ENCODE data around the gene UBXN6. TPM values are rescaled to one million over a fixed set of nuclear protein-coding genes. Genes with fewer than 3 reads are reported as not detected.

The UBXN6 gene
- total RNA-seq, 1 experiment from 2014 or later = 34.1 TPM

DNA sequence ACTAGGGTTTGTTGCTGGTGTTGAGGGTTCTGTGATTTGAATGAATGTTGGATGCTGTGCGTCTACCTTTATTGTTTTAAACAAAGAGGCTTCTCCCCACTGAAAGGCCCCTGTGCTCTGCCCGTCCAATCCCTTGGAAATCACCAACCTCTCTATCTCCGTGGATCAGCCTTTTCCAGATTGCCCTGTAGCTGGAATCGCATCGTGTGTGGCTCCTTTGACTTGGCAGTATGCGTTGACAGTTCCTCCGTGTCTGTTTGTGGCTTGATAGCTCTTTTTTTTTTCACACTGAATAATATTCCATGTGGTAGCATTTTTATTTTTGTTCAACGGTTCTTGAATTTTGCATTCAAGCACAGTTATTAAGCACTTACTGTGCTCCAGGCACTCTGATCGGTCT lies 23.2 kb downstream of the UBXN6 start:
- H2BK12ac ChIP-seq (ENCODE audit: insufficient read length, low read depth, low read length) = no peak overlapping the region
- no peaks in the 10 kb centered on the region for H3K9me3 ChIP-seq (ENCODE audit: control insufficient read depth, low read depth, low read length)
- no peak overlapping the region for H3K9ac ChIP-seq (ENCODE audit: extremely low read depth, insufficient read length, low read length)
- no peaks in the 10 kb centered on the region for H3K23me2 ChIP-seq (ENCODE audit: insufficient read length, low read depth, low read length, poor library complexity, severe bottlenecking)
- H3K9me3 Mint-ChIP-seq = no peaks in the 10 kb centered on the region
- no CpG with 5 or more reads among the region's 9 CpGs for WGBS (ENCODE audit: extremely low coverage, insufficient read length, low lambda C conversion rate)
- no peak overlapping the region for H3K4ac ChIP-seq (ENCODE audit: low read depth, low read length)
- H3K23ac ChIP-seq (ENCODE audit: insufficient read length, low read depth, low read length) = no peak overlapping the region
- H3K4me1 ChIP-seq (ENCODE audit: insufficient read depth, low read length) = no peaks in the 10 kb centered on the region
- H3K79me1 ChIP-seq (ENCODE audit: insufficient read depth, low read depth, low read length, poor library complexity, severe bottlenecking) = peaks cover 7% of the 10 kb centered on the region
- peak overlapping the region in 1 of 3 experiments; percentile 44; a peak in 1 of 7 replicates for H3K27ac Mint-ChIP-seq
- H3K4me1 Mint-ChIP-seq = peaks cover 0 to 4% of the 10 kb centered on the region in 2 experiments; a peak in 2 of 4 replicates
- no peak overlapping the region for H3K18ac ChIP-seq (ENCODE audit: insufficient read length, low read depth, low read length)
- no peak overlapping the region for H3K56ac ChIP-seq (ENCODE audit: insufficient read length, low read depth, low read length)
- H3K4me2 ChIP-seq (ENCODE audit: insufficient read depth, insufficient read length, low read length) = no peak overlapping the region
- H3K27me3 ChIP-seq (ENCODE audit: insufficient read depth, low read length) = no peaks in the 10 kb centered on the region
- no peak overlapping the region for H4K5ac ChIP-seq (ENCODE audit: insufficient read length, low read depth, low read length)
- no peak overlapping the region for H2AK5ac ChIP-seq (ENCODE audit: insufficient read length, low read length)
- H3T11ph ChIP-seq (ENCODE audit: low read length) = no peak overlapping the region
- H4K8ac ChIP-seq (replicated peaks; ENCODE audit: insufficient read length, low read depth, low read length) = no peak overlapping the region
- no peaks in the 10 kb centered on the region for H4K20me1 ChIP-seq (ENCODE audit: control insufficient read depth, insufficient read depth, insufficient read length)
- H2BK120ac ChIP-seq (ENCODE audit: low read depth, low read length, poor library complexity, severe bottlenecking) = no peak overlapping the region
- H2AFZ ChIP-seq (ENCODE audit: low read length) = no peak overlapping the region
- no peak overlapping the region for H2BK20ac ChIP-seq (ENCODE audit: low read depth, low read length, poor library complexity, severe bottlenecking)
- no peaks in the 10 kb centered on the region for H3K27me3 Mint-ChIP-seq (ENCODE audit: low read depth)
- peaks cover 3% of the 10 kb centered on the region; the same call in 1 of the 2 replicates for H3K79me2 ChIP-seq (ENCODE audit: insufficient read depth, low read length)
- TF ChIP-seq, protein P1, sequence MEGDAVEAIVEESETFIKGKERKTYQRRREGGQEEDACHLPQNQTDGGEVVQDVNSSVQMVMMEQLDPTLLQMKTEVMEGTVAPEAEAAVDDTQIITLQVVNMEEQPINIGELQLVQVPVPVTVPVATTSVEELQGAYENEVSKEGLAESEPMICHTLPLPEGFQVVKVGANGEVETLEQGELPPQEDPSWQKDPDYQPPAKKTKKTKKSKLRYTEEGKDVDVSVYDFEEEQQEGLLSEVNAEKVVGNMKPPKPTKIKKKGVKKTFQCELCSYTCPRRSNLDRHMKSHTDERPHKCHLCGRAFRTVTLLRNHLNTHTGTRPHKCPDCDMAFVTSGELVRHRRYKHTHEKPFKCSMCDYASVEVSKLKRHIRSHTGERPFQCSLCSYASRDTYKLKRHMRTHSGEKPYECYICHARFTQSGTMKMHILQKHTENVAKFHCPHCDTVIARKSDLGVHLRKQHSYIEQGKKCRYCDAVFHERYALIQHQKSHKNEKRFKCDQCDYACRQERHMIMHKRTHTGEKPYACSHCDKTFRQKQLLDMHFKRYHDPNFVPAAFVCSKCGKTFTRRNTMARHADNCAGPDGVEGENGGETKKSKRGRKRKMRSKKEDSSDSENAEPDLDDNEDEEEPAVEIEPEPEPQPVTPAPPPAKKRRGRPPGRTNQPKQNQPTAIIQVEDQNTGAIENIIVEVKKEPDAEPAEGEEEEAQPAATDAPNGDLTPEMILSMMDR (conservative IDR thresholded peaks at IDR 0.05) = no peak
- H3K4me3 Mint-ChIP-seq = no peak overlapping the region
- H3K14ac ChIP-seq (ENCODE audit: insufficient read depth, low read length) = no peak overlapping the region
- no peak overlapping the region for H3K27ac ChIP-seq (ENCODE audit: insufficient read length, low read depth, low read length)
- H3K36me3 Mint-ChIP-seq (ENCODE audit: insufficient read depth in 1 of 3, low read depth in 3 of 3) = peaks cover 77 to 99% (median 96%) of the 10 kb centered on the region in 3 experiments
- H2BK5ac ChIP-seq (ENCODE audit: insufficient read length, low read length) = no peak overlapping the region
- no peak overlapping the region for H4K91ac ChIP-seq (ENCODE audit: insufficient read length, low read depth, low read length)
- no peak for DNase-seq
- no peak overlapping the region for H2BK15ac ChIP-seq (ENCODE audit: low read depth, low read length)

Data from H9 (cell line).